Measurements from ENCODE around the gene KRT31. TPM values are rescaled to one million over a fixed set of nuclear protein-coding genes. Genes with fewer than 3 reads are reported as not detected.

The KRT31 gene
- total and polyA plus RNA-seq, 2 of the 8 experiments (the other 6 are each of a cell fraction or from before 2014, with no cell fraction given), result not detected

- H2BK120ac ChIP-seq (replicated peaks; ENCODE audit: low read depth, low read length), result no peak overlapping the region
- CTCF ChIA-PET (ENCODE audit: partially characterized antibody), result interaction anchor here (0.7 to 2.3 kb wide), 8 partner anchors 12 to 663 kb away, joined by 3 to 8 read pairs (median 4); no protein-coding TSS in a partner anchor
- FAIRE-seq, result no peak
These were observed 6.9 kb downstream of the KRT31 start for GRCh38 chr17:41390411-41390938.

More at GRCh38 chr17:41390411-41390938, 6.9 kb downstream of the KRT31 start:
- Histone ChIP-seq H3K79me1 (ENCODE audit: low read depth, low read length) (no peaks in the 10 kb centered on the region), H4K91ac (replicated peaks; ENCODE audit: insufficient read length, low read length) (no peak overlapping the region), H2BK20ac (ENCODE audit: low read length) (no peak overlapping the region), H2AFZ (ENCODE audit: low read length) (no peak overlapping the region), H3K27me3 (replicated peaks in 1 of 4; ENCODE audit: control insufficient read depth in 3 of 4, extremely low read depth in 1 of 4, insufficient read depth in 3 of 4, low read length in 3 of 4) (no peaks in the 10 kb centered on the region), H3K18ac (ENCODE audit: extremely low read depth, low read length) (no peak overlapping the region), H3K36me3 (ENCODE audit: control insufficient read depth in 2 of 4, insufficient read depth in 4 of 4, low read length in 3 of 4) (no peaks in the 10 kb centered on the region), H4K20me1 (replicated peaks in 1 of 2; ENCODE audit: control insufficient read depth in 1 of 2, insufficient read depth in 2 of 2, low read length in 2 of 2) (no peaks in the 10 kb centered on the region), H3K9me3 (ENCODE audit: insufficient read depth in 2 of 2, low read depth in 1 of 2, low read length in 1 of 2) (no peaks in the 10 kb centered on the region; a peak in 1 of 4 replicates), H3K23me2 (ENCODE audit: low read depth, low read length) (no peaks in the 10 kb centered on the region), H4K5ac (ENCODE audit: insufficient read length, low read depth, low read length) (no peak overlapping the region), H3K27ac (ENCODE audit: low read depth, low read length) (no peak overlapping the region), H3K4me1 (replicated peaks in 1 of 4; ENCODE audit: control insufficient read depth in 3 of 4, insufficient read depth in 4 of 4, low read length in 3 of 4) (no peaks in the 10 kb centered on the region), H2BK15ac (ENCODE audit: low read length) (no peak overlapping the region), H3K9ac (replicated peaks in 1 of 4; ENCODE audit: extremely low read depth in 1 of 4, low read depth in 3 of 4, low read length in 3 of 4) (no peak overlapping the region), H3K56ac (replicated peaks; ENCODE audit: insufficient read length, low read depth, low read length) (no peak overlapping the region), H3K4ac (replicated peaks; ENCODE audit: insufficient read length, low read depth, low read length) (no peak overlapping the region), H4K8ac (ENCODE audit: extremely low read depth, insufficient read depth, low read length) (no peak overlapping the region), H3K4me2 (ENCODE audit: insufficient read depth in 1 of 2, low read depth in 2 of 2, low read length in 2 of 2) (no peak overlapping the region), H2AK5ac (ENCODE audit: low read depth, low read length) (no peak overlapping the region), H3K79me2 (ENCODE audit: control insufficient read depth in 1 of 2, insufficient read depth in 2 of 2, low read length in 2 of 2) (no peaks in the 10 kb centered on the region), H2BK5ac (ENCODE audit: low read depth, low read length) (no peak overlapping the region), H2BK12ac (ENCODE audit: low read depth, low read length) (no peak overlapping the region), H3K23ac (ENCODE audit: insufficient read length) (no peak overlapping the region), H3K14ac (ENCODE audit: insufficient read length) (no peak overlapping the region), H3K4me3 (ENCODE audit: extremely low read depth in 1 of 4, insufficient read depth in 2 of 4, low read depth in 3 of 4, low read length in 4 of 4) (no peak overlapping the region)
- TF ChIP-seq SRF (IDR thresholded peaks at IDR 0.05; ENCODE audit: low read depth, low read length), result no peak
- no peak for TF ChIP-seq KDM1A (IDR thresholded peaks at IDR 0.05; ENCODE audit: borderline replicate concordance, low read length)
- no peak for TF ChIP-seq GABPA (IDR thresholded peaks at IDR 0.05; ENCODE audit: borderline replicate concordance, insufficient read depth, low read length)
- TF ChIP-seq POU5F1 (IDR thresholded peaks at IDR 0.05; ENCODE audit: low read depth, low read length), result no peak
- TF ChIP-seq CTCF (IDR thresholded peaks at IDR 0.05; ENCODE audit: control extremely low read depth in 1 of 3, insufficient read depth in 1 of 3, low read depth in 1 of 3, low read length in 3 of 3), result no peak
- TF ChIP-seq ATF3 (IDR thresholded peaks at IDR 0.05; ENCODE audit: insufficient read depth, low read depth, low read length), result no peak
- TF ChIP-seq CBX5 (IDR thresholded peaks at IDR 0.05; ENCODE audit: low read depth, low read length), result no peak
- TF ChIP-seq MAX (IDR thresholded peaks at IDR 0.05), result no peak
- TF ChIP-seq RXRA (IDR thresholded peaks at IDR 0.05; ENCODE audit: insufficient read depth, low read depth, low read length), result no peak
- no peak for TF ChIP-seq TAF7 (optimal IDR thresholded peaks at IDR 0.05; ENCODE audit: borderline replicate concordance, low read depth, low read length)
- POLR2A ChIA-PET (ENCODE audit: partially characterized antibody), result no interaction called here
- WGBS, 2 experiments (ENCODE audit: extremely low coverage in 1 of 2, insufficient coverage in 1 of 2, insufficient read length in 1 of 2, insufficient replicate concordance in 2 of 2, low coverage in 1 of 2, low lambda C conversion rate in 2 of 2, missing lambda C conversion rate in 1 of 2), result 90% methylated on average over 7 of the region's 7 CpGs; no CpG with 5 or more reads in 1 of the 2 experiments
- DNase-seq (ENCODE audit: low read depth in 1 of 2, low spot score in 2 of 2), result no peak
